GM21529 (cell line): ENCODE data around the gene CLINT1.

ENCODE experiments used
- ATAC-seq: cut with Tn5 transposase; IDR thresholded peaks from one replicate; pipeline ENCODE4 v1.9.1; 2021; ENCODE audit not compliant: unreplicated experiment

CLINT1 gene

DNA sequence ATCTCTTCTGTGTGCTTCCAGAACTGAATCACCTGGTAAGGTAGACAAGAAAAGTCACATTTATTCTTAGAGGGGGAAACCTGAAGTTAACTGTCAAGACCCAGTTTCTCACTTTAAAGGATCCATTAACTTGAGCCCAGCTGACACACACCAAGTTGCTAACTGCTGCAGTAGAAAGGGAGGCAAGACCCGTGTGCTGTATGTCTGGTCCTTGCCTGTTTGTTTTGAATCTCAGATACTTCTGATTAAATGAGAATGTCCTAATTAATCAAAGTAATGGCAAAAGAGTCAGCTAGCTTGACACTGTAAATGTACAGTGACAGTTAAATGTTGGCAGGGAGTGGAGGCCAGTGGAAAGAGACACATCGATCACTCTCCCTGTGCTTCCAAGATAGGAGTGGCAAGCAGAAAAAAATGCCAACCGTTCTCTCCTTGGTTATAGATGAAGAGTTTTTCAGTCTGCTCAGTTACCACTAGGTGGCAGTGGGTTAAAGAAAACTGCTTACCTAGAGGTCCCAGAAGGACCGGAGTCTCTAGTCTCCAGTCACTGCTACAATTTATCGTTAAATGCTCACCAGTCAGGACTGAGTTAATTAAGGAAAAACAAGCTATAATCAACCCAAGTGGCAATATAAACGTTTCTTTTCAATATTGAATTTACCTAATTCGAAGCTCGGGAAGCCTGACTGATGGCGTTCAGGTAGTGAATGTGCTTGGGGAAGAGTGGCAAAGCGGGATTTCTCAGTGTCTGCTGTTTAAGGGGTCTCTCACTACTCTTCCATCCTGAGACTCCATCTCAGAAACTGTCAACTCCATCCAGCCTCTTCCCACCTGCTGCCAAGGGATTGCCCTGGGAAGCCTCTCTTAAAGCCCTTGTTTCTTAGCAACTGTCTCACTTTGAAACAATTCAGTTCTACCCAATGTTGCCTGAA lies 97.0 kb downstream of the CLINT1 start:
- ATAC-seq = peak; percentile 76

- ATAC-seq = no peak
Measured at GRCh38 chr5:157758706-157759105, 100.2 kb downstream of the CLINT1 start.

- no peak for ATAC-seq
Measured at GRCh38 chr5:157756122-157756521, 102.8 kb downstream of the CLINT1 start.

DNA sequence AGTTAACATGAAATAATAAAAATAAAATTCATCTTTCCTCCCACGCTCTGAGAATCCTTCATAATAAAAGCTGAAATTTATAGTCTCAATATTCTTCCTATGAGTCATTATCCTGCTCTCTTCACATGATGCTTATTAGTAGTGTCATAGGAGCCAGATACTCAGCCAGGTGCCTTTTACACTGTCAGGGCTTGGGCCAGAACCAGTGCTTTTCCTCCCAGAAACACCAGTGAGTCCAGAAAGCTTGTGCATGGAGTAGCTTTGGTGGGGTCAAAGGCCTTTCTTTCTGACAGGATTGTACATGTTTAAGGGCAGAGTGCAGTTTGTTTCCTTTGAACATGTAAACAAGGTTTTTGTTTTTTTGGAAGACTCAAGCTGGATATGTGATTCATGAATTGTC lies 108.6 kb downstream of the CLINT1 start:
- ATAC-seq = no peak

DNA sequence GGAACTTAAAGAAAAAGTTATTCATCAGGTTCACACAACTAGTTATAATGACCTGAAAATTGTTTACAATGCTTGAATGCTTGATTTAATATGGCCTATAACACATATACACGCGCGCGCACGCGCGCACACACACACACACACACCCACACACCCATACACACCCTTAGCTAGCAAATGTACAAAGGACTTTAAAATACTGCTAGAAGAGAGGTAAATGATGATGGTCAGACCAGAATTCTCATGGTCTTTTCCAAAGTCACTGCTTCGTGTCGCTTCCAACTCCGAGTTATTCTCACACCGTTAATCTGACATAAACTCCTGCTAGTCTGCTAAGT lies 109.5 kb downstream of the CLINT1 start:
- ATAC-seq = no peak

GRCh38 chr5:157748760-157749461 lies 110.0 kb downstream of the CLINT1 start:
- no peak for ATAC-seq

DNA sequence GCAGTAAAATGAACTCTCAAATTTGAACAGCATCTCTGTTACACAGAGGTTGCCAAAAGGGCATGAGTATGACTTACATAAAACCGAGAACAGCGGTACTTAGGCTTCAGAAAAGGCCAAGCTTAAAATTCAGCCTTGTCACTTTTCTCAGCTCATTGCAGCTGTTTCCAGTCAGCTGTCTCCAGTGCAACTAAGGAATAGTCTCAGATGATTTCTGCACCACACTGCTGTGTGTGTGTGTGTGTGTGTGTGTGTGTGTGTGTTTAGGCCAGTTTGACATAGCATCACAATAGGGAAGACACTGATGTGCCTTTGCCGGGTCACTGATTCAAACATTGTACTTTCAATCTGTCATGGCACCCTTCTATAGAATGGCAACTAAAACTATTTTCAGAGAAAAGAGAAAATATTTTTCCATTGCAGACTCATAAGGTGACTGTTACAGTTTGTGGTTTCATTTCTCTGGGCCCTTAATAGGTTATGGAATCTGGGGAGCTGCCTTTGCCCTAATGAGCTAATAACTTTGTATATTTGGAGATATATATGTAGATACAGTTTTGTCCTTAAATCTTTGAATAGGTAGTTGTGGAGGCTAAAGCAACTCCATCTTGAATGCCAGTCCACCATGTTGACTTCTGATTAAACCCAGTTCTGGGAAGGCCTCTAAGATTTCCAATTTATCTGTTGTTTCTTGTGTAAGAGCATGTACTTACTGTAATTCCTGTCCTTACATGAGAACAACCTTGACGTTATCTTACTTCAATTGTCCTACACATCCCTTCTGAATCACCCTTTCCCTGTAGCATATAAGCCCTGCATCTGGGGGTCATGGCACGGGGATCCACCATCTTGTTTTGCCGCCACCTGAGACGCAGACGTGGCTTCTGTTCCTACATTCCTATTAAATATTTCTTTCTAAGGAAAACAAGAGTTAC lies 110.9 kb downstream of the CLINT1 start:
- no peak for ATAC-seq

GRCh38 chr5:157747173-157747740 lies 111.7 kb downstream of the CLINT1 start:
- ATAC-seq = no peak

- ATAC-seq = no peak
Measured at GRCh38 chr5:157745041-157745456, 113.9 kb downstream of the CLINT1 start.

DNA sequence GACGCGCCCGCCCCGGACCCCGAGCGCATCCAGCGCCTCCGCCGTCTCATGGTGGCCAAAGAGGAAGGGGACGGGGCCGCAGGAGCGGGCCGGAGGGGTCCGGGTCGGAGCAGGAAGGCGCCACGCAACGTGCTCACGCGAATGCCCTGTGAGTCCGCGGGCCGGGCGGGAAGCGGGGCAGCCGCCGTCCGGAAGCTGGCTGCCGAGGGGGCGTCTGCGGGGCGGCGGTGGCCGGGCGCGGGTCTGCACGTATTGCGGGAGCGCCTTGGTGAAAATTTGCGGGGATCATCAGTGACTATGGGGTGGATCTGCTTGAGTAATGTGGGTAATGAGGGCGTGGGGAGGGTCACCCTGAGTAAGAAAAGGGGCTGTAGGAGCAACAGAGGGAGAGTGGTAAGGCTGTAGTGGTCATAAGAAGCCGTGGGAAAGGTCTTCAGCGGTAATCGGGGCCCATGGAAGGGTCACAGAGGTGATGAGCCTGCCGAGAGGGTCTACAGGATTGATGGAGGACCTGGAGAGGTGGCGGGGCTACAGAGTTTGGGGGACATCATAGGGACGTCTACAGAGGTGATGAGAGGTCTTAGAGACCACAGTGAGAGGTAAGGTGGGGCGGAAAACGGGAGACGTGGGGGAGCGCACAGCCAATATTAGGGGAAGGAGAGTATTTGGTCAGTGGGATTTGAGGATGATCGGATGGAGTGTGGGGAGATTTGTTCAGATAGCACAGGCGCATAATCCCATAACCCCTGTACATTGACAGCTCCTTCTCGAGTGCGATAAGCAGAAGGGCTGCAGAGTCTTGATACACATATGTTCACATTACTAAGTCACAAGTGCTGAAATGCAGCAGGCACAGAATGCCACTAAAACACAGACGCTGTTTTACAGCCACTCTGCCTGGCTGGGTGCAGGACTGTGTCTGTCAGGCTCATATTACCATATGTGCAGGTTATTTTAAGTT lies 114.6 kb downstream of the CLINT1 start:
- peak; percentile 26 for ATAC-seq

DNA sequence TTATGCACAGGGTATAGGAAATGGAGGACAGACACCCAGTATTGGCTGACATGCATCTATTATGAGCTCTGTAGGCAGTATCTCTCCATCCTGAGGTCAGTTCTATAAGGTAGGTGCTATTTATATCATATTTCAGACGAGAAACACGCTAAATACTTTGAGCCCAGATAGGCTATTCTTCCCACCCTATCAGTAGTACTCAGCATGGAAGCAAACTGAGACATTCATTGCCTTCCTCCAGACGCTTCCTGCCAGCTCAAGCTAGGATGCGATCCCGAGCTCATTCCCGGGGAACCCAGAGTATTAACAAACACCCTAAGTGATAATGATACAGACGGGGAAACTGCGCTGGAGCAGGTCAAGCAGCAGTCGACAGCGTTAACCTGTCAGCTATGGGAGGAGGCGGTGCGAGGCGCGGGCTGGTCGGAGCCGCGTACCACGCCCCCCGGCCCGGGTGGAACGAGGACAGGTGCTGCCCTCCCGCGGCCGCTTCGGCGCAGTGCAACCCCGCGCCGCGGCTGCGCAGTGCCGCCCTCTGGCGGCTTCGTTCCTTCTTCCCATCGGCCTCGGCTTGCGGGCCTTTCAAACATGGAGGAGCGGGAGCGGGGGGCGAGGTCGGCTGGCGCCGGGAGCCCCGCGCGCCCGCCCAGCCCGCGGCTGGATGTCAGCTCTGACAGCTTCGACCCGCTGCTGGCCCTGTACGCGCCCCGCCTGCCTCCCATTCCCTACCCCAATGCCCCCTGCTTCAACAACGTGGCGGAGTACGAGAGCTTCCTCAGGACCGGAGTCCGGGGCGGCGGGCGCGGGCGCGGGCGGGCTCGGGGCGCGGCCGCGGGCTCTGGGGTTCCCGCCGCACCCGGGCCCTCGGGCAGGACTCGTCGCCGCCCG lies 115.5 kb downstream of the CLINT1 start, which contains the start of gene LSM11:
Gene LSM11, plus strand, starts transcription at position 550 of the 888 bp plus-strand sequence. Its CDS starts 39 bp downstream, at position 589.
- ATAC-seq = peak; percentile 90

- no peak for ATAC-seq
Measured at GRCh38 chr5:157741131-157741530, 117.8 kb downstream of the CLINT1 start.

DNA sequence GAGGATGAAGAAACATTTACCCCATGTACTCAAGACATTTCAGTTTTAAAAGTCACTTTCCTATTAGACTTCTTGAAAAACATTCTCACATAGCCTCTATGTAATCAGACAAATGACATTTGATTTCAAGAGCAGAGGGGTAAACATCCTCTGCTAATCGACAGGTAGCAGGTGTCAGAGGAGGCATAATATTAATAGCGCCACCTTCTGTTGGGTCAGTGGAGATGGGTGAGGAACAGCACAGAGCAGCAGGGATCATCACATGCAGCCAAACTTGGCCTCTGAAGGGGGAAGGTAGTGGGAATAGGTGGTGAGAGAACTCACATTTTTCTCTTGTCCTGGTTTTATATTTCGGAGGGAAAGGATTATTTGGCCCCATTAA lies 118.7 kb downstream of the CLINT1 start:
- no peak for ATAC-seq

- ATAC-seq = no peak
Measured at GRCh38 chr5:157739388-157740228, 119.3 kb downstream of the CLINT1 start.

- no peak for ATAC-seq
Measured at GRCh38 chr5:157735991-157736390, 123.0 kb downstream of the CLINT1 start.
